Neutrophil (primary cell): ENCODE data around the gene TSC22D1.
A peak's percentile ranks its signal among the peaks of the same experiment; 100 is the strongest.

Experiments
- H3K27ac ChIP-seq: fragments of 200-600 bp; sonication (generic); 2 replicates; pipeline ENCODE4 v1.5.1; 2016; ENCODE audit warnings: mild to moderate bottlenecking, moderate library complexity
- H3K27me3 ChIP-seq: fragments of 200-600 bp; sonication (generic); 2 replicates; pipeline ENCODE4 v1.6.0; 2016; ENCODE audit warnings: mild to moderate bottlenecking
- H3K36me3 ChIP-seq: fragments of 200-600 bp; sonication (generic); 2 replicates; pipeline ENCODE4 v1.5.1; 2017
- H3K4me1 ChIP-seq, 2 experiments: fragments of 200-600 bp in 1 of 2; sonication (generic) in 1 of 2; 1 replicate in 1 of 2; 2 replicates in 1 of 2; pipeline versions ENCODE4 v1.5.1 to v1.6.1; 2013 to 2016; ENCODE audit warnings: low read depth in 1 of 2, low read length in 1 of 2, mild to moderate bottlenecking in 1 of 2, moderate library complexity in 1 of 2; ENCODE audit not compliant: control insufficient read depth in 1 of 2, insufficient read depth in 1 of 2
- H3K4me3 ChIP-seq, 2 experiments: fragments of 200-600 bp in 1 of 2; sonication (generic) in 1 of 2; 1 replicate in 1 of 2; 2 replicates in 1 of 2; pipeline ENCODE4 v1.5.1; 2013 to 2016; ENCODE audit warnings: low read depth in 1 of 2, low read length in 1 of 2, mild to moderate bottlenecking in 1 of 2, moderate library complexity in 1 of 2
- H3K9me3 ChIP-seq: fragments of 200-600 bp; sonication (generic); 2 replicates; pipeline ENCODE4 v1.5.1; 2016
- TF ChIP-seq, protein P1 (sequence below): fragments of 200-600 bp; sonication (generic); IDR thresholded peaks from 2 replicates; pipeline ENCODE4 v1.5.1; 2016; ENCODE audit warnings: antibody characterized with exemption

Gene TSC22D1

GRCh38 chr13:44447783-44448321, 128.3 kb downstream of the TSC22D1 start:
- no peaks in the 10 kb centered on the region for H3K36me3 ChIP-seq
- no peak overlapping the region for H3K27ac ChIP-seq
- no peak overlapping the region for H3K4me3 ChIP-seq
- no peaks in the 10 kb centered on the region for H3K4me1 ChIP-seq
- TF ChIP-seq, protein P1, sequence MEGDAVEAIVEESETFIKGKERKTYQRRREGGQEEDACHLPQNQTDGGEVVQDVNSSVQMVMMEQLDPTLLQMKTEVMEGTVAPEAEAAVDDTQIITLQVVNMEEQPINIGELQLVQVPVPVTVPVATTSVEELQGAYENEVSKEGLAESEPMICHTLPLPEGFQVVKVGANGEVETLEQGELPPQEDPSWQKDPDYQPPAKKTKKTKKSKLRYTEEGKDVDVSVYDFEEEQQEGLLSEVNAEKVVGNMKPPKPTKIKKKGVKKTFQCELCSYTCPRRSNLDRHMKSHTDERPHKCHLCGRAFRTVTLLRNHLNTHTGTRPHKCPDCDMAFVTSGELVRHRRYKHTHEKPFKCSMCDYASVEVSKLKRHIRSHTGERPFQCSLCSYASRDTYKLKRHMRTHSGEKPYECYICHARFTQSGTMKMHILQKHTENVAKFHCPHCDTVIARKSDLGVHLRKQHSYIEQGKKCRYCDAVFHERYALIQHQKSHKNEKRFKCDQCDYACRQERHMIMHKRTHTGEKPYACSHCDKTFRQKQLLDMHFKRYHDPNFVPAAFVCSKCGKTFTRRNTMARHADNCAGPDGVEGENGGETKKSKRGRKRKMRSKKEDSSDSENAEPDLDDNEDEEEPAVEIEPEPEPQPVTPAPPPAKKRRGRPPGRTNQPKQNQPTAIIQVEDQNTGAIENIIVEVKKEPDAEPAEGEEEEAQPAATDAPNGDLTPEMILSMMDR: no peak
- H3K9me3 ChIP-seq: no peaks in the 10 kb centered on the region
- H3K27me3 ChIP-seq: no peaks in the 10 kb centered on the region

DNA sequence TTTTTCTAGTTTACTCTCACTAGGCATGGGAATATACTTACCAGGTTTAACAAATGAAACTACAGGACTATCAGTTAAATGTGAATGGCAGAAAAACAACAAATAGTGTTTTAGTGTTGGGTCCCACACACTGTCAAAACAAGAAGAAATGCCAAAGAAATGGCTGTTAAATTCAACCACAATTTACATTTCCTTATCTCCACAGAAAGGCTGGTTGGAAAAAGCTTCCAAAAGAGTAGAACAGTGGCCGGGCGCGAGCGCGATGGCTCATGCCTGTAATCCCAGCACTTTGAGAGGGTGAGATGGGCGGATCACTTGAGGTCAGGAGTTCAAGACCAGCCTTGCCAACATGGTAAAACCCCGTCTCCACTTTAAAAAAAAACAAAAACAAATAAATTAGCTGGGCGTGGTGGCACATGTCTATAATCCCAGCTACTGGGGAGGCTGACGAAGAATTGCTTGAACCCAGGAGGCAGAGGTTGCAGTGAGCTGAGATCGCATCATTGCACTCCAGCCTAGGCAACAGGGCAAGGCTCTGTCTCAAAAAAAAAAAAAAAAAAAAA, 136.0 kb downstream of the TSC22D1 start:
- Histone ChIP-seq H3K4me3 (no peak overlapping the region), H3K36me3 (no peaks in the 10 kb centered on the region), H3K27me3 (peaks cover 9% of the 10 kb centered on the region), H3K4me1 (peaks cover 19 to 25% of the 10 kb centered on the region in 2 experiments), H3K9me3 (no peaks in the 10 kb centered on the region), H3K27ac (no peak overlapping the region)
- TF ChIP-seq, protein P1: no peak

- TF ChIP-seq, protein P1: no peak
- H3K27ac ChIP-seq: no peak overlapping the region
- H3K9me3 ChIP-seq: no peaks in the 10 kb centered on the region
- H3K36me3 ChIP-seq: no peaks in the 10 kb centered on the region
- H3K4me1 ChIP-seq: peaks cover 23 to 31% of the 10 kb centered on the region in 2 experiments
- H3K27me3 ChIP-seq: peaks cover 9% of the 10 kb centered on the region
- no peak overlapping the region for H3K4me3 ChIP-seq
Observed at GRCh38 chr13:44439452-44440024, 136.6 kb downstream of the TSC22D1 start.

- H3K27ac ChIP-seq: no peak overlapping the region
- peaks cover 9% of the 10 kb centered on the region for H3K27me3 ChIP-seq
- TF ChIP-seq, protein P1: peak; percentile 7
- H3K4me3 ChIP-seq: no peak overlapping the region
- no peaks in the 10 kb centered on the region for H3K36me3 ChIP-seq
- H3K9me3 ChIP-seq: no peaks in the 10 kb centered on the region
- H3K4me1 ChIP-seq: peaks cover 23 to 32% of the 10 kb centered on the region in 2 experiments
Observed at GRCh38 chr13:44438234-44438579, 137.9 kb downstream of the TSC22D1 start.

GRCh38 chr13:44437356-44438233, 138.5 kb downstream of the TSC22D1 start:
- Histone ChIP-seq H3K9me3 (no peaks in the 10 kb centered on the region), H3K36me3 (no peaks in the 10 kb centered on the region), H3K27ac (no peak overlapping the region), H3K4me3 (no peak overlapping the region), H3K27me3 (peaks cover 9% of the 10 kb centered on the region), H3K4me1 (peaks cover 23 to 32% of the 10 kb centered on the region in 2 experiments)
- TF ChIP-seq, protein P1: peak; percentile 45
